Measurements from ENCODE around the gene CLMN. TPM values are rescaled to one million over a fixed set of nuclear protein-coding genes. Genes with fewer than 3 reads are reported as not detected.

CLMN gene
- total RNA-seq, 2 donors from 2014 or later: 24.6 to 39.3 TPM

DNA sequence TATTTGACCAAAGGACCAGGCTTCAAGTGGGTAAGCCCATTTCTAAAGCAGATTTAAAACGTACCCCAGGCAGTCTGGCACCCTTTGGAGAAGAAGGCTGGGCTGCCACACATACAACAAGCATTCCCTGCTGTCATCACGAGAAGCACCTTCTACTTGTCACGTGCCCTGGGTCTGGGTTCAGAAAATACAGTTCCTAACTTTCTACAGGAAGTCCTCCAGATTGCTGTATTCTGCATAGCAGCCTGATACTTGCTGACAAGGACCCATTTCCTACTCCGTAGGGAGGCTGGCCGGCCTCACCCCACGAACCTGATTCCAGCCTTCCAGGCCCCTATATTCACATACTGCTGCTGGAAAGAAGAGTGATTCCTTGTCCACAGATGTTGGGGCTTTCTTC lies 7.4 kb downstream of the CLMN start:
- Histone ChIP-seq H3K27ac (no peak overlapping the region), H3K36me3 (no peaks in the 10 kb centered on the region), H3K4me1 (replicated peaks) (peaks cover 6% of the 10 kb centered on the region), H3K4me3 (no peak overlapping the region), H3K27me3 (replicated peaks; ENCODE audit: insufficient read depth) (no peaks in the 10 kb centered on the region), H3K9me3 (no peaks in the 10 kb centered on the region)
- TF ChIP-seq POLR2AphosphoS5 (IDR thresholded peaks at IDR 0.05): no peak
- TF ChIP-seq, protein P1, sequence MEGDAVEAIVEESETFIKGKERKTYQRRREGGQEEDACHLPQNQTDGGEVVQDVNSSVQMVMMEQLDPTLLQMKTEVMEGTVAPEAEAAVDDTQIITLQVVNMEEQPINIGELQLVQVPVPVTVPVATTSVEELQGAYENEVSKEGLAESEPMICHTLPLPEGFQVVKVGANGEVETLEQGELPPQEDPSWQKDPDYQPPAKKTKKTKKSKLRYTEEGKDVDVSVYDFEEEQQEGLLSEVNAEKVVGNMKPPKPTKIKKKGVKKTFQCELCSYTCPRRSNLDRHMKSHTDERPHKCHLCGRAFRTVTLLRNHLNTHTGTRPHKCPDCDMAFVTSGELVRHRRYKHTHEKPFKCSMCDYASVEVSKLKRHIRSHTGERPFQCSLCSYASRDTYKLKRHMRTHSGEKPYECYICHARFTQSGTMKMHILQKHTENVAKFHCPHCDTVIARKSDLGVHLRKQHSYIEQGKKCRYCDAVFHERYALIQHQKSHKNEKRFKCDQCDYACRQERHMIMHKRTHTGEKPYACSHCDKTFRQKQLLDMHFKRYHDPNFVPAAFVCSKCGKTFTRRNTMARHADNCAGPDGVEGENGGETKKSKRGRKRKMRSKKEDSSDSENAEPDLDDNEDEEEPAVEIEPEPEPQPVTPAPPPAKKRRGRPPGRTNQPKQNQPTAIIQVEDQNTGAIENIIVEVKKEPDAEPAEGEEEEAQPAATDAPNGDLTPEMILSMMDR (IDR thresholded peaks at IDR 0.05): no peak
- no peak for TF ChIP-seq POLR2A (IDR thresholded peaks at IDR 0.05)
- DNase-seq (ENCODE audit: low spot score): no peak
- 76% methylated on average over 6 of the region's 6 CpGs for WGBS
- intact Hi-C loops (cut with DNase I): loop anchor here (10.0 kb wide), 1 partner anchor 98 kb away; no protein-coding TSS in a partner anchor

DNA sequence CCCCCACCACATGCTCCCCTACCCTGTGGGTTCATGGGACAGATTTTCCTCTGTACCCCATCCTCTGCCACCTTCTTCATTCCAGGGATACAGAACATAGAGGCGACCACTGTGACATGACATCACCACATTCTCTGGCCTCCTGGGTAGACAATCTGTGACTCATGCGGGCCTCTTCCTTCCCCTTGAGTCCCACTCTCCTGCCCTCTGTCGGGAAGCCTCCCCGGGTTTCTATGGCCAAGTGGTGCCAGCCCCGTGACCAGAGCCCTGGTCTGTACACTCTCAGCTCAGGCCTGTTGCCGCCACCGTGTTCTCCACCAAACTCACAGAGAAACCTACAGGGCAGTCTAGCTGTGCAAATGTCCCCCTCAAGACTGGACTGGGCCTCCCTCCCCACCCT lies 8.0 kb downstream of the CLMN start:
- no peaks in the 10 kb centered on the region for H3K36me3 ChIP-seq
- TF ChIP-seq POLR2A (IDR thresholded peaks at IDR 0.05) (no peak), POLR2AphosphoS5 (IDR thresholded peaks at IDR 0.05) (no peak)
- TF ChIP-seq, protein P1 (IDR thresholded peaks at IDR 0.05): no peak
- no peak overlapping the region for H3K4me3 ChIP-seq
- 88% methylated on average over 7 of the region's 7 CpGs for WGBS
- intact Hi-C loops (cut with DNase I): loop anchor here (10.0 kb wide), 1 partner anchor 97 kb away; no protein-coding TSS in a partner anchor
- peaks cover 6% of the 10 kb centered on the region for H3K4me1 ChIP-seq (replicated peaks)
- no peak for DNase-seq (ENCODE audit: low spot score)
- no peak overlapping the region for H3K27ac ChIP-seq
- no peaks in the 10 kb centered on the region for H3K9me3 ChIP-seq
- H3K27me3 ChIP-seq (replicated peaks; ENCODE audit: insufficient read depth): no peaks in the 10 kb centered on the region

DNA sequence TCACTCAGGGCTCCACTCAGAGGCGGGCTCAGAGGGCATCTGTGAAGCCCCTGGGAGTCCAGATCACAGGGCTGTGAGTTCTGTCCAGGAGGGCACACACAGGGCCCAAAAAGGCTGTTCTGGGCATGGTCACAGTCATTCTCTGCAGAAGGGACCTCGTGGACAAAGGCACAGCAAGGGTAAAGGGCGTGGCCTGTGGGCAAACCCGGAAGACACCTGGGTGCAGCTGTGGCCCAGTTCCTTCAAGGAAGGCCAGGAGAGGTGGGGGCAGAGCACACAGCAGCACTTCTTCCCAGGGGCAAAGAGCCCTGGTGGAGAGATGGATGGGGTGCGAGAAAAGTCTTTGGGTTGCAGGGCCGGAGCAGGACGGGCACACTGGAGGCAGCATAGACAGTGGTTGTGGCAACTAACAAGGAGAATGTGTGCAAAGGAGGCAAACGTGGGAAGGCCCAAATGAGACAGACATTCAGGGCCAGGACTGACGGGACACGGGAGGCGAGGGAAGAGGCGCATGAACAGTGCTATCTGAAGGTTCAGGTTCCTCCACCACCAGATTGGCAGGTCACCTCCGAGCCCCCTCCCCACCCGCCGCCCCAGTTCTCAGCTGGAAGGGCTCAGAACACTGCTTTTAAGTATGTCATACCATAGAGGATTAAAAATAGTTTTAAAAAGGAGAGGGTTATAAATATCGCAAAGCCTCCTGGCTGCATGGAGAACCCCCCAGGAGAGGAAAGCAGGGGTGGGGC lies 8.9 kb downstream of the CLMN start:
- no peak for DNase-seq (ENCODE audit: low spot score)
- TF ChIP-seq POLR2AphosphoS5 (IDR thresholded peaks at IDR 0.05) (no peak), POLR2A (IDR thresholded peaks at IDR 0.05) (no peak)
- TF ChIP-seq, protein P1 (IDR thresholded peaks at IDR 0.05): no peak
- Histone ChIP-seq H3K27me3 (replicated peaks; ENCODE audit: insufficient read depth) (no peaks in the 10 kb centered on the region), H3K4me3 (no peak overlapping the region), H3K36me3 (no peaks in the 10 kb centered on the region), H3K4me1 (replicated peaks) (peaks cover 6% of the 10 kb centered on the region), H3K9me3 (no peaks in the 10 kb centered on the region), H3K27ac (no peak overlapping the region)
- intact Hi-C loops (cut with DNase I): loop anchor here (10.0 kb wide), 1 partner anchor 96 kb away; no protein-coding TSS in a partner anchor
- WGBS: 90% methylated on average over 16 of the region's 16 CpGs

DNA sequence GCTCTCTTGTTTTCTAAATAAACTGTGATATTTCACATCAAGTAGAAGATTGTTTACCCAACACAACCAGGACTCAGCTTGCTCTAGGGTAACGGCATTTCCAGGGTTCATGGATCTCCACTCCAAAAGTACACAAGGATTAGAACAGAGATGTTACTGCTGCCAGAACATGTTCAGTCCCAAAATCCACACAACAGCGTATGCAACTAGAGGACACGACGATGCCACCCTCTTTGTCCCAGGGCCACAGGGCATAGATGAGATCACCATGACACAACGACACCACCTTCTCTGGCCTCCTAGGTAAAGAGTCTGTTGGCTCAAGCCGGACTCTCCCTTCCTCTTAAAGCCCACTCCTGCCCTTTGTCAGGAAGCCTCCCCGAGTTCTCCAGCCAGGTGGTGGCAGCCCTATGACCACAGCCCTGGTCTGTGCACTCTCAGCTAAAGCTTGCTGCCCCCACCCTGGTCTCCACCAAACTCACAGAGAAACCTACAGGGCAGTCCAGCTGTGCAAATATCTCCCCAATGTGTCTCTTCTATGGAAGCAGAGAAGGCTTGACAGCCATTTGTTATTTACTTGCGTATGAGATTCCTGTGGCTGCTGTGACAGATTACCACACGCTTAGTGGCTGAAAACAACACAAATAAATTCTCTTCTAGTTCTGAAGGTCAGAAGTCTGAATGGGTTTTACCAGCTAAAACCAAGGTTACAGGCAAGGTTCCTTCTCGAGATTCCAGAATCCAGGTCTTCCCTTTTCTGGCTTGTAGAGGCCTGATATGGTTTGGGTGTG lies 10.3 kb downstream of the CLMN start:
- TF ChIP-seq, protein P1 (IDR thresholded peaks at IDR 0.05): no peak
- TF ChIP-seq POLR2A (IDR thresholded peaks at IDR 0.05) (no peak), POLR2AphosphoS5 (IDR thresholded peaks at IDR 0.05) (no peak)
- Histone ChIP-seq H3K36me3 (no peaks in the 10 kb centered on the region), H3K4me1 (replicated peaks) (peaks cover 6% of the 10 kb centered on the region), H3K4me3 (no peak overlapping the region), H3K27me3 (replicated peaks; ENCODE audit: insufficient read depth) (no peaks in the 10 kb centered on the region), H3K9me3 (no peaks in the 10 kb centered on the region), H3K27ac (no peak overlapping the region)
- WGBS: 84% methylated on average over 10 of the region's 10 CpGs
- intact Hi-C loops (cut with DNase I): loop anchor here (10.0 kb wide), 1 partner anchor 95 kb away; no protein-coding TSS in a partner anchor
- DNase-seq (ENCODE audit: low spot score): no peak

Data from prostate gland (tissue), 2 donors.